Kidney epithelial cell (primary cell): Measurements from ENCODE around the gene LMLN. TPM values are rescaled to one million over a fixed set of nuclear protein-coding genes. Genes with fewer than 3 reads are reported as not detected.
"Not testable (repeated sequence)": the region's sequence is repeated elsewhere in the genome, so short reads cannot be mapped to it uniquely, and the experiment has no call there.

Source experiments
- DNase-seq: peaks from one replicate; pipeline ENCODE4 v3.0.0-alpha.2; 2010; ENCODE audit warnings: low read depth
- H3K27me3 ChIP-seq: 2 replicates; pipeline ENCODE4 v1.6.0; 2011; ENCODE audit warnings: low read length; ENCODE audit not compliant: control insufficient read depth, insufficient read depth
- H3K36me3 ChIP-seq: 2 replicates; pipeline ENCODE4 v1.5.1; 2011; ENCODE audit warnings: low read length; ENCODE audit not compliant: control insufficient read depth, insufficient read depth
- H3K4me3 ChIP-seq: 2 replicates; pipeline ENCODE4 v1.5.1; 2011; ENCODE audit warnings: low read depth, mild to moderate bottlenecking, control low read depth, low read length
- total RNA-seq: library from RNA; depleted of rRNA; stranded (reverse); fragments of >200 nt; gene quantifications from 2 replicates; pipeline ENCODE4 v1.2.3, GENCODE V29; 2015
- TF ChIP-seq, protein P1 (sequence below): IDR thresholded peaks from 2 replicates; pipeline ENCODE4 v1.5.1; 2011; ENCODE audit warnings: mild to moderate bottlenecking, moderate library complexity, low read length, control low read depth, inconsistent platforms; ENCODE audit not compliant: insufficient read depth, poor library complexity, severe bottlenecking

The LMLN gene
- total RNA-seq, 1 donor from 2014 or later: 5.9 TPM

DNA sequence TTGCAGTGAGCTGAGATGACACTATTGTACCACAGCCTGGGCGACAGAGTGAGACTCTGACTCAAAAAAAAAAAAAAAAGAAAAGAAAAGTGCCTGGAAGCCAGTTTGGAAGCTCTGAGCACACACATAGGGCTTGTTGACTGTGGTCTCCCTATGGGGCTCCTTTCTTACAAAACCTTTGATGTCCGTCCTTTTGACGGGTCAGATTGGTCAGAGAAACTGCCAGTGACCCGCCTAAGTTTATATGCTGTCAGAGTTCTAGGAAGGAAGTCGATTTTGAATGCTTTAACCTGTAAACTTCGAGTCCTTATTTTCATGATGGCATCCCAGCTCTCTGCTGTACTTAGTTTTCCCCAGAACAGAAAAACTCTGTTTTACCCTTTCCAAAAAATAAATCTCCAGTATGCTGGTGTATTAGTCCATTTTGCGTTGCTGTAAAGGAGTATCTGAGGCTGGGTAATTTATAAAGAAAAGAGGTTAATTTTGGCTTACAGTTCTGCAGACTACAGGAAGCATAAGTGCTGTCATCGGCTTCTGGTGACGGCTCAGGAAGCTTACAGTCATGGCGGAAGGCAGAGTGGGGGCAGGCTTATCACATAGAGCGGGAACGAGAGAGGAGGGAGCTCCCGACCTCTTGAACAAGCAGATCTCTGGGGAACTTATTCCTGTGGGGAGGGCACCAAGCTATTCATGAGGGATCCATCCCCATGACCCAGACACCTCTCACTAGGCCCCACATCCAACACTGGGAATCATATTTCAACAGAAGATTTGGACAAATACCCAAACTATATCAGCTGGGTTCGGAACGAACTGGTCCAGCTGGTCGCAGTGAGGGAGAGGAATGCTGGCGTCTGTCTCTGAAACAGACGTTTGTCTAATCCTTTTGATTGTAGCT lies 72.3 kb downstream of the LMLN start:
- no peak for DNase-seq
- Histone ChIP-seq H3K36me3 (no peaks in the 10 kb centered on the region), H3K4me3 (no peak overlapping the region), H3K27me3 (no peaks in the 10 kb centered on the region)
- TF ChIP-seq, protein P1, sequence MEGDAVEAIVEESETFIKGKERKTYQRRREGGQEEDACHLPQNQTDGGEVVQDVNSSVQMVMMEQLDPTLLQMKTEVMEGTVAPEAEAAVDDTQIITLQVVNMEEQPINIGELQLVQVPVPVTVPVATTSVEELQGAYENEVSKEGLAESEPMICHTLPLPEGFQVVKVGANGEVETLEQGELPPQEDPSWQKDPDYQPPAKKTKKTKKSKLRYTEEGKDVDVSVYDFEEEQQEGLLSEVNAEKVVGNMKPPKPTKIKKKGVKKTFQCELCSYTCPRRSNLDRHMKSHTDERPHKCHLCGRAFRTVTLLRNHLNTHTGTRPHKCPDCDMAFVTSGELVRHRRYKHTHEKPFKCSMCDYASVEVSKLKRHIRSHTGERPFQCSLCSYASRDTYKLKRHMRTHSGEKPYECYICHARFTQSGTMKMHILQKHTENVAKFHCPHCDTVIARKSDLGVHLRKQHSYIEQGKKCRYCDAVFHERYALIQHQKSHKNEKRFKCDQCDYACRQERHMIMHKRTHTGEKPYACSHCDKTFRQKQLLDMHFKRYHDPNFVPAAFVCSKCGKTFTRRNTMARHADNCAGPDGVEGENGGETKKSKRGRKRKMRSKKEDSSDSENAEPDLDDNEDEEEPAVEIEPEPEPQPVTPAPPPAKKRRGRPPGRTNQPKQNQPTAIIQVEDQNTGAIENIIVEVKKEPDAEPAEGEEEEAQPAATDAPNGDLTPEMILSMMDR: no peak

DNA sequence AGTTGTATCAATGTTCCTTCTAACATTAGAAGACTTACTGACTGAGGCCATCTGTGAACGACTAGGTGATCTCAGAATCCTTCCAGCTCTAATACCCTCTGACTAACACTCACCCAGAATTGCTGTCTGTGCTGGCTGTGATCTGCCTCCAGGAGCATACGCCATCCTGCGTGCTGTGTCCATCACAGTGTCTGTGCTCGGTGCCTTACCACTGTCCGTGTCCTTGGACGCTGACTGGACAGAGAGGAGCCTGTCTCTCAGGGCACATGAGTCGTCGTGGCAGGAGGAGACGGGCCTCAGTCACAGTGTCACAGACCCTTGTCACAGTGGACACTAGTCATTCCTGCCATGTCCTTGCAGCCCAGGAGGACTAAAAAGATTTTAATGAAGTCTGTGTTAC lies 83.1 kb downstream of the LMLN start:
- Histone ChIP-seq H3K4me3 (no peak overlapping the region), H3K36me3 (no peaks in the 10 kb centered on the region), H3K27me3 (no peaks in the 10 kb centered on the region)
- TF ChIP-seq, protein P1: no peak
- DNase-seq: no peak

DNA sequence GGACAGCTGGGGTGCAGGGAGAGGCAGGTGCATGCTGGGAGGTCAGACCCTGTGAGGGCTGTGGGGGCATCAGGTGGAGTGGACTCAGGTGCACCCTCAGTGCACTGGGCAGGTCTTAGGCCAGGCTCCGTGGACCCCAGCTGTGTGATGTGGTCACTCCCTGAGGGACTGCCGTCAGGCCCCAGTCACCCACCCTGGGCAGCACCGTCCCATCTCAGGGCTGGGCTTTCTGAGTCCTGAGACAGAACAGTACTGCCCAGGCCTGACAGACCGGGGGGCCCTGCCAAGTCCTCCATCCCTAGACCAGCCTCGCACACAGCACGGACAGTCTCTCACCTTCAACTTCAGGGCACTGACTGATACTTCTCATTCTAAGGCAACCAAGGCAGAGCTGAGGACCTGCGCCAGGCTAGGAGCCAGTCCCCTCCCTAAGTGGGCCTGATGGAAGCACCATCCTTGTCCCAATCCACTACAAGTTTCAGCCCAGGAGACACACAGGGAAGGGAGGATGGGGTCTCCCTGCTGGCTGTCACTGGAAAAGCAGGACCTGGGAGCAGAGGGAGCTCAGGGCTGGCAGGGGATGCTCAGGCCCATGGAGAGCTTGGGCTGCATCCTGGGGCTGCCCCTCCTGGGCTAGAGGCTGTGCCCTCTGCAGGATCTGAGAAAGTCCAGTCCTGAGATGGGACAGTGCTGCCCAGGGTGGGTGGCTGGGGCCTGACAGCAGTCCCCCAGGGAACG lies 86.3 kb downstream of the LMLN start:
- Histone ChIP-seq H3K27me3 (no peaks in the 10 kb centered on the region), H3K4me3 (no peak overlapping the region), H3K36me3 (no peaks in the 10 kb centered on the region)
- TF ChIP-seq, protein P1: no peak
- no peak for DNase-seq

DNA sequence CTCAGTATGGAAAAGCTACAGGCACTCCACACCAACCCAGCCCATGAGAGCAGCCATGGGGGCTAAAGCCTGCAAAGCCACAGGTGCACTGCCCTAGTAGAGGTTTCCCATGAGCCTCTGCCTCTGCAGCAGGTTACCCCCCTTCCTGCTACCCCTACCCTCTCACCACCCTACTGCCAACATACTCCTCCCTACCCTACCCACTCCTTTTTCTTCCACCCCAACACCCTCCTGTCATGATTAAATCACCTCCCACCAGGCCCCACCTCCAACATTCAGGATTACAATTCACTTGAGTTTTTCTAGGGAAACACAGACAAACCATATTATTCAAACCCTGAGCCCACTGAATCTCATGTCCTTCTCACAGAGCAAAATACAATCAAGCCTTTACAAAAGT lies 88.4 kb downstream of the LMLN start:
- TF ChIP-seq, protein P1: no peak
- Histone ChIP-seq H3K36me3 (no peaks in the 10 kb centered on the region), H3K27me3 (no peaks in the 10 kb centered on the region), H3K4me3 (no peak overlapping the region)
- DNase-seq: no peak

DNA sequence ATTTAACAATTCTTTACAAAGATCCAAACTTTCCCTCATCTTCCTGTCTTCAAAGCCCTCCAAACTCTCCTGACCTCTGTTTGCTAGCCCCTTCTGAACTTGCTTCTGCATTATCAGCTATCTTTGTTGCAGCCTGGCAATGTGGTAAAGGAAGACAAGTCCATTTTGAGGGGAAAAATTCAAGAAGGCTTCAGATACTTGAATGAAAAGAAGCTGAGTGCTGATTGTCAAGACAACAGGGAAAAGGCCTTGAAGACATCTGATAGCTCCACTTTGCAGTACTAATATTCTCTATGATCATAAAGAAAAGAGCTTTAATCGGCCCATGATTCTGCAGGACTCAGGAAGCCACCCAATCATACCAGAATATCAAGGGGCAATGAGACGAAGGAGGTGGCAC lies 91.8 kb downstream of the LMLN start:
- Histone ChIP-seq H3K4me3 (no peak overlapping the region), H3K27me3 (no peaks in the 10 kb centered on the region), H3K36me3 (no peaks in the 10 kb centered on the region)
- TF ChIP-seq, protein P1: no peak
- no peak for DNase-seq

DNA sequence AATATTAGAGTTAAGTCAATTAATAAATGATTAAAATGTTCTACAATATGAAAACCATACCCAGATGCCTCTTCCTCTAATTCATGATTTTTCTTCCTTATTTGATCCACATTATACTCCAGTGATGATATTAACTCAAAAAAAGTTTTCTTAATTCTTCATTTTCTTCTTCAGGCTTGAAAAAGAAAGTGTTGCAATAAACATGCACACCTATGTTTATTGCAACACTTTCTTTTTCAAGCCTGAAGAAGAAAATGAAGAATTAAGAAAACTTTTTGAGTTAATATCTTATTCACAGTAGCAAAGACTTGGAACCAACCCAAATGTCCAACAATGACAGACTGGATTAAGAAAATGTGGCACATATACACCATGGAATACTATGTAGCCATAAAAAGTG lies 93.4 kb downstream of the LMLN start:
- not testable (repeated sequence) for DNase-seq, H3K27me3 ChIP-seq, H3K4me3 ChIP-seq, H3K36me3 ChIP-seq
